Measurements from ENCODE around the gene PLEKHN1.
"Not testable (repeated sequence)": the region's sequence is repeated elsewhere in the genome, so short reads cannot be mapped to it uniquely, and the experiment has no call there.

The PLEKHN1 gene

DNA sequence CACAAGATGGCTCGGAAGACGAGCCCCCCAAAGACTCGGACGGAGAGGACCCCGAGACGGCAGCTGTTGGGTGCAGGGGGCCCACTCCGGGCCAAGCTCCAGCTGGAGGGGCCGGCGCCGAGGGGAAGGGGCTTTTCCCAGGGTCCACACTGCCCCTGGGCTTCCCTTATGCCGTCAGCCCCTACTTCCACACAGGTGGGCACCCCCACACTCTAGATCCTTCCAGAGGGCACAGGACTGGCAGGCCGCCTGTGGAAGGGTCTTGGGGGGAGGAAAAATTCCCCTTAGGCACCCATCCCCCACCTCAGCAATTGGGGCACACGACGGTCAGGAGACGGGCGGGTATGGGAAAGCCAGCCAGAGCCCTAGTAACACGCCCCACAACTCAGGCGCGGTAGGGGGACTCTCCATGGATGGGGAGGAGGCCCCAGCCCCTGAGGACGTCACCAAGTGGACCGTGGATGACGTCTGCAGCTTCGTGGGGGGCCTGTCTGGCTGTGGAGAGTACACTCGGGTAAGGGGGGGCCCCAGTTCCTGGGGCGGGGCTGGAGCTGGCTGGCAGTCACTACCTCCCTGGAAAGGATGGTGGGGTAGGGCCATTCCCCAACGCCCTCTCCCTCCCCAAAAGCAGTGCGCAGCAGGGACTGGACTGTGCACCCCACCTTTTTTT is 23.3 kb upstream of the PLEKHN1 start:
- no peak for FAIRE-seq

DNA sequence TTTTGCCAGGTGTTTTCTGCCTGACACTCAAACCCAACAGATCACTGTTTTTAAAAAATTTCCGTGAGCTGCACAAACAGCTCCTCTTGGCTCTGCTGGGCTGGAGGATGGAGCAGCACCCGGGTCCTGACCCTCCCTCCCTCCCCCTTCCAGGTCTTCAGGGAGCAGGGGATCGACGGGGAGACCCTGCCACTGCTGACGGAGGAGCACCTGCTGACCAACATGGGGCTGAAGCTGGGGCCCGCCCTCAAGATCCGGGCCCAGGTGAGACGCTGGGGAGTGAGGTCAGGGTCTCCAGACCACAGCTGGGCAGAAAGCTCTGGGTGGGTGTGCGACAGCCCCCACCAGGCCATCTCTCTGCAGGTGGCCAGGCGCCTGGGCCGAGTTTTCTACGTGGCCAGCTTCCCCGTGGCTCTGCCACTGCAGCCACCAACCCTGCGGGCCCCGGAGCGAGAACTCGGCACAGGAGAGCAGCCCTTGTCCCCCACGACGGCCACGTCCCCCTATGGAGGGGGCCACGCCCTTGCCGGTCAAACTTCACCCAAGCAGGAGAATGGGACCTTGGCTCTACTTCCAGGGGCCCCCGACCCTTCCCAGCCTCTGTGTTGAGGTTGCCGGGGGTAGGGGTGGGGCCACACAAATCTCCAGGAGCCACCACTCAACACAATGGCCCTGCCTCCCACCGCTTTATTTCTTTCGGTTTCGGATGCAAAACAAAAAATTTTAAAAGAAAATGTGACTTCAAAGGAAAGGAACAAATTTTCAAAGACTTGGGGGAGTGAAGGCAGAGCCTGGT is 22.5 kb upstream of the PLEKHN1 start:
- peak; percentile 60 for FAIRE-seq

DNA sequence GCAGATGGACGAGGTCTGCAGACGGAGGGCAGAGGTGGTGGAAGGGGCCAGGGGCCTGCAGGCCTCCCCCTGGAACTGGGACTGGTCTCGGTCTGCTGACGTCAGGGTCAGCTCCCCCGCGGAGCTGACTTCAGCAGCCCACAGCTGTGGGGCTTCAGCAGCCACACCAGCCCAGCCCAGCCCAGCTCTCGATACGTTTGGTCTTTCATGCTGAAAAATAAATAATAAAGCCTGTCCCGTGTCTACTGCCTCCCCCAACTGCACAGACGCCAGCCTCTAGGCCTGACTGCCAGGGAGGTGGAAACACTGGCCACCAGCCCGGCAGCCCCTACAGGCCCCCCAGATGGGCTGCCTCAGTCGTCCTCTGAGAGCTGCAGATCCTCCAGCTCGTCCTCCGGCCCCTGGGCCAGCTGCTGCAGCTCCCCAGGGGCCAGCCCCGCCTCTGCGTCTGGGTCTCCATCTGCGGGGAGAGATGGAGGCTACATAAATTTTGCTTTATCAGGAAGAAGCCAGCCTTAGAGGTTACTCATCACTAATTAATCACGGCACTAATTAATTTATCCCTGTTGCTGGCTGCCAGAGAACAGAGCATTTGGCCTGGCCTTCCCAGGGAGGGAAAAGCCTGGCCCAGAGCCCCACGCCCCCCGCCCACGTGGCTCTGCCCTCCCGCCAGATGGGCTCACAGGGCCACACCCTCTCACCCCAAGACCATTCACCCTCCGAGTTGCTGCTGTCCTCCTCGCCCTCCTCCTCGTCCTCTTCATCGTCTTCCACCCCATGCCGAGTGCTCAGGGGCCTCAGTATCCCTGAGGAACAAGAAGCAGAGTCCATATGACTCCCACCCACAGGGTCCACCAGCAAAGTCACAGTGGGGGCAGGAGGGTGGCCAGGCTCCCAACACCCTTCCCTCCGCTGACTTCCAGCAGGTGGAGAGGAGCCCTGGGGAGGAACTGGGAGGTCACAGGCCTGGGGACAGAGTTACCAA is 21.6 kb upstream of the PLEKHN1 start:
- no peak for FAIRE-seq

DNA sequence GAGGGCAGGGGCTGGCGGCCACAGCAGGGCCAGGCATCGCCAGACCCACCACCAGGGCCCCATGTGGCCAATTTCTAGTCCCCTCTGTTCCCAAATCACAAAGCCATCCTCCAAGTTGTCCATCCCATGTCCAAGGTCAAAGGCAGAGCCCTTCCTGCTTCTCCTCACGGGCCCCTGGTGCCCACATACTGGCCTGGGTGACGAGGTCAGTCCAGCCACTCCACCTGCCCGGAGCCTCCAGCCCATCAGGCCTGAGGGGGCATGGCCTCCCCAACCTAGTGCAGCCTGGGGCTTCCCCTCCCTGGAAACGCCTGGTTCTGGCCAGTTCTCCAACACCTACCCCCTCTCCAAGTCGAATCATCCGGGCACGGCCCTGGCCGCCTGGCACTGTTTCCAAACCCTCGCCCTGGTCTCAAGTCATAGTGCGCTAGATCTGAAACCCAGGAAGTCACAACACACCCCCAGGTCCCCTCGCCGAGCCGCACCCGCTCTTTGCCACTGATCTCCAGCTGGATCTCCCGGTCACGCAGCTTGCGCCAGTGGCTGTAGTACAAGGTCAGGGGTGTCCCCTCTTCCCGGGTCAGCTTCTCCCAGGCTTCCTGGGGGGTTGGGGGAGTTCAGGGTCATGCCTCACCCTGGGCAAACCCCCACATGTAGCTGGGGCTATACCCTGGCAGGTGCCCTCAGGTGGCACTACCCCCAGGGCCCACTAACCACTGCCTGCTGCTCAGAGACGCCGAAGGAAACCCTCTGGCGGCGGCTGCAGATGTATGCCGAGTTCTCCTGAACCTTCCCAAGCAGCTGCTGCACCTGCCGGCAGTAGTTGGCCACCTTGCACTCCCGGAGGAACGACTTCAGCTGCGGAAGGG is 20.4 kb upstream of the PLEKHN1 start:
- no peak for FAIRE-seq

DNA sequence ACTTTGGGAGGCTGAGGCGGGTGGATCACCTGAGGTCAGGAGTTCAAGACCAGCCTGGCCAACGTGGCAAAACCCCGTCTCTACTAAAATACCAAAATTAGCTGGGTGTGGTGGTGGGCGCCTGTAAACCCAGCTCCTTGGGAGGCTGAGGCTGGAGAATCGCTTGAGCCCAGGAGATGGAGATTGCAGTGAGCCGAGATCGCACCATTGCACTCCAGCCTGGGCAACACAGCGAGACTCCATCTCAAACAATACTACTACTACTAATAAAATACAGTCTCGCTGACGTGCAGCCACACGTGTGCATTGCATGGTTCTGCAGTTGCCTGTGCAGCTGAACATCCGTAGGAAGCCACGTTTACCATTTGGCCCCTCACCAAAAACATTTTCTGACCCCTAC is 19.5 kb upstream of the PLEKHN1 start:
- FAIRE-seq: not testable (repeated sequence)

DNA sequence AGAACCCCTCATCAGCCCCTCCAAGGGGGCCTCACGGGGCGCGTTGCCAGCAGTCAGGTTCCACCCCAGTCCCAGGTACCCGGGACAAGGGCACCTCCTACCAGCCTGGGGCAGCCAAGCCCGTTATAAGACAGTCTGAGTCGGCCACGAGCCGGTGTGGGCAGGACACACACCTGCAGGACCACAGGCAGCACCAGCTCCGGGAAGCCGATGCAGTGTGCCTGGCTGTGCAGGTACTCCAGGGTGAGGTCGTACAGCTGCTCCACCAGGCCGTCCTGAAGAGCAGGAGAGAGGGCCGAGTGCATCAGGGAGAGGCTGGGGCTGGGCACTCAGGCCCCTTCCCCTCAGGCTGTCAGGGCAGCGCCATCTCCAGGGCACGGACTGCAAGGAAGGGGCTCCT is 18.3 kb upstream of the PLEKHN1 start:
- no peak for FAIRE-seq

DNA sequence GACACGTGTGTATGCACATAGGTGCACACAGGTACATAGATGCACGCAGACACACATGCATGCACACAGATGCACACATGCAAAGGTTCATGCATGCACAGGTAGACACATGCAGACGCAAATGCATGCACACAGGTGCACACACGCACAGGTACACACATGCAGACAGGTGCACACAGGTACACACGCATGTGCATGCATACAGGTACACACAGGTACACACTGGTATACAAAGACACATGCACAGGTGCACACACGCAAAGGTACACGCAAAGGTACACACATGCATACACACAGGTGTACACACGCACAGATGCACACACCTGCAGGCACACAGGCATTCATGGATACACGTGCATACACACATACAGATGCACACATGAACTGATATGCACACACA is 16.0 kb upstream of the PLEKHN1 start:
- no peak for FAIRE-seq

DNA sequence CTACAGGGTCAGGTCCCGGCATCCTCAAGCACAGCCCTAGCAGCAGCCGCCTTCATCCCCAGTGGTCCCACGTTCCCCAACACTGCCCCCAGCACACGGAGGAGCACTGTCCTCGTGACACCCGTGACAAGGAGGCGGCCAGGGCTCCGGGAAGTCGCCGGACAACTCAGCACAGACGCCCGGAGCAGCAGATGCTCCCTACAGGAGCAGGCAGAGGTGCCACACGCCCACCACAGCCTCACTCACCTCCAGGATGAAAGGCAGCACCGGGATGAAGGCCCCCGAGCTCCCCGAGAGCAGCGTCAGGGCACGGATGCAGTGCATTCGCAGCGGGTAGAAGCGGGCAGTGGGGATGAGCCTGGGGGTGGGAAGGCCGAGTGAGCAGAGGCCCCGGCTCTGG is 15.4 kb upstream of the PLEKHN1 start:
- FAIRE-seq: no peak

DNA sequence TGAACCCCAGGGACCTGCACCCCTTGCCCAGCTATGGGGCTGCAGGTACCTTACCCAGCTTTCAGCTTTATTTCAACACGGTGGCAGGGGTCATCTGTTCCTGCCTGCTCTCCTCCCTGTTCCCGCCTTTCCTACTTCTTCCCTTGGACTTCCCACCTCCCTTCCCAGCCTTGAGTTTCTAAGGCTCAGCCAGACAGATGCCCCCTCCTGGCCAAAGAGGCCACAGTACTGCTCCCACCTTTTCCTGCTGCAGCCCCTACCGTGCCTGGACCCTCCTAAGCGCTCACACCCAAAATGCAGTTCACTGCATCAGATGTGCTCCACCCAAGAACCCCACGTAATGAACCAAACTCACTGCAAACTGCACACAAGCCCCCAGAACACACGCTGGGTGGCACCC is 14.9 kb upstream of the PLEKHN1 start:
- peak; percentile 19 for FAIRE-seq

DNA sequence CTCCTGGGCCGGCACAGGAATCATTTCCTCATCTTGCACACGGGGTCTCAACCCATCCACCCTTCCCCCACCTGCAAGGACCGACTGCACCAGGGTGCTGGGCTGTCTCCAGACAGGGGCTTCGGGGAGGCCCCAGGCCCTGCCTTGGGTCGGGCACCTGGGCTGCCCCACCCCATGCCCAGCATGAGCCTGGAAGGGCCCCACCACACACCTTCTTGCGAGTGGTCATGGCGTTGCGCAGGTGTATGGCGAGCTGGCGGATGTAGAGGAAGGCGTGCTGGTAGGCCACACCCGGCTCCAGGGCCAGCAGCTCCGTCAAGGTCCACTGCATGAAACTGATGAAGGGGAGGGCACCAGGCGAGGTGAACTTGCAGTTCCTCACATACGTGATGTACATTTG is 14.1 kb upstream of the PLEKHN1 start:
- no peak for FAIRE-seq

DNA sequence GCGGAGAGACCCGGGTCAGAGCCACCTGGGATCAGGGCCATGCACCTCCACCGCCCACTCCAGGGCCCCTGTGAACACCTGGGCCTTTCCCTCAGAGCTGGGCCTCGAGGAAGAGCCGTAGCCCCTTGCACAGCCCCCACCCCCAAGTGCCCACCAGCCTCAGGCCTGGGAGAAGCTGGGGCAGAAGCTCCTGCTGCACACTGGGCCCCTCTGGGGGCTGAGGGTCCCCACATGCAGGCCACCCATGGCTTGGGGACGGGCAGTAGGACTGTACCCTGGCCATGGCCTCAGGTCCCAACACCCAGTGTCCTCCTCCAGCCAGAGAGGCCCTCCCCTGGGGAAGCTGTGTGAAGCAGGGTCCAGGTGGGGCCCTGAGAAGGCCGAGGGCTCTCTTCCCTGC is 13.7 kb upstream of the PLEKHN1 start:
- no peak for FAIRE-seq

DNA sequence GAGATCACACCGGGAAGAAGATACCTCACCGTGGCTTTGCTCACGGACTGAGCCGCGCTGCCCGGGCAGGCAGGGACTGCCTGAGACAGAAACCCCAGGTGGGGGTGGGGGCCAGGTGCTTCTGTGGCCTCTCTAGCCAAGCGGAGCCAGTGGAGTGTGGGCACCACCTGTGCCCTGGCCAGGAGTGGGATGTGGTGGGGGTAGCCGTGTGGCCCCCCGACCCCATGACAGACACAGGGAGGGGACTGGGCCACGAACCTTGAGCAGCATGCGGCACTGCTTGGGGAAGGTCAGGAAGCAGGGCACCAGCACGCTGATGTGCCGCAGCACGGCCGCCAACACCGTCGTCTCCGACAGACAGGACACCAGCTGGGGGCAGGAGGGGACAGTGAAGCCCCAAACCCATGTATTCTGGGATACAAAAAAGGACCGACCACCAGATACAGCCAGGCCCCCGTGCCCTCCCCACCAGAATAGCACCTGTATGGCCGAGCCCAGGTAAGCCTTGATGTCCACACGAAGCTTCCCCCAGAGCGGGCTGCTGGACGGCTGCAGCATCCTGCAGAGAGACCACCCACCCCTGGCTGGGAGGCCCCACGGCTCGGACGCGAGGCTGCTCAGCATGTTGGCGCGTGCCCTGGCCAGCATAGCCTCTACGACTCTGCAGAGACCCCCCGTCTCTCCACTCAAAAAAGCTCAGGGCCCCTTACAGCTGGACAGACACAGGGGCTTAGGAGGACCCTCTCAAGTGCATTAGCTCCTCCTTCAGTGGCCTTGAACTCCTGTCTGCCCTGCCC is 12.6 kb upstream of the PLEKHN1 start:
- no peak for FAIRE-seq

DNA sequence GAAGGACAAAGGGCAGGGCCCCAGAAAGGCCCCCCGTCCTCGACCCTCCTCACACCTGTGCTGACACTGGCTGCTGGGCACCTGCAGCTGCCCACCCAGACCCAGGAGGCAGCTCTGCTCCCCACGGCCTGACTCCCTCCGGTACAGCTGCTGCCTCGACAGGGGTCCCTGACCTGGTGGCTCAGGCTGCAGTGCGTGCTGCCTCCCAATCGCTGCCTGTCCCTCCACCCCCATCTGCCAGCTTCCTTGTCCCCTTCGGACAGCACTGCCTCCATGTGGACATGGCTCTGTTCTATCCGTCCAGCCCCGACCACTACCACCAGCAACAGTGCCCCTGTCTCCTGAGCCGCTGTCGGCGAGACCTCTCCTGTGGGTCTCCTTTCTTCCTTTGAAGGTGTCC is 11.4 kb upstream of the PLEKHN1 start:
- FAIRE-seq: no peak

DNA sequence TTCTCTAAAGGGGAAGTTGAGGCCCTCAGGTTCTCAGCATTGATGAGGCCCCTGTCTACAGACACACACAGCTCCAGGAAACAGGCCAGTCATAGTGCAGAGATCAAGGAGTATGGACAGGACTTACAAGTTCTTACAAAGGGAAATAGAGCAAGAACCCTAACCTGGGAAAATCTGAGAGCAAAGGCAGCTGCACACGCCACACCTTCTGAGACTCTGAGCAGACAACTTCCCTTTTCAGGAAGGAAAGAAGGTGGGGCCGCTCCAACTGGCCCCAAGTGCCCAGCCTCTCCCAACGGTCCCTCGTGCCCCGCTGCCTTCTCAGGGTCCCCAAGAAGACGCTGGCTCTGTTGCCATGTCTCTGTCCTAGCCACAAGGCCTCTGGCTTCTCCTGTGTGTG is 10.8 kb upstream of the PLEKHN1 start:
- FAIRE-seq: no peak

DNA sequence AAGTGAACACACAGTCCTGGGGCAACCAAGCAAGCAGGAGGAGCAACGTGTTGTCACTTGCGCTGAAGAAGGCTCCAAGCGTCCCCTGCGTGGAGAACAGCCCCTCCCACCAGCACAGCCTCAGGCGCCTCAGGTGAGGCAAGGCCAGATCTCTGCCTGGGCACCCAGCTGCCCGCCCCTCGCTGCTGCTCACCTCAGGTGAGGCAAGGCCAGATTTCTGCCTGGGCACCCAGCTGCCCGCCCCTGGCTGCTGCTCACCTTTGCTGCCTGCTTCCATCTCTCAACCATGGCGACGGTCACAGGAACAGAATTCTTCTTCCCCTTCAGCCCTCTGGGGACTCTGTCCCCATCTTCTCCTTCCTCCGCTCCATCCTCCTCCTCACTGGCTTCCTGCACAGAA is 9.6 kb upstream of the PLEKHN1 start:
- FAIRE-seq: no peak

DNA sequence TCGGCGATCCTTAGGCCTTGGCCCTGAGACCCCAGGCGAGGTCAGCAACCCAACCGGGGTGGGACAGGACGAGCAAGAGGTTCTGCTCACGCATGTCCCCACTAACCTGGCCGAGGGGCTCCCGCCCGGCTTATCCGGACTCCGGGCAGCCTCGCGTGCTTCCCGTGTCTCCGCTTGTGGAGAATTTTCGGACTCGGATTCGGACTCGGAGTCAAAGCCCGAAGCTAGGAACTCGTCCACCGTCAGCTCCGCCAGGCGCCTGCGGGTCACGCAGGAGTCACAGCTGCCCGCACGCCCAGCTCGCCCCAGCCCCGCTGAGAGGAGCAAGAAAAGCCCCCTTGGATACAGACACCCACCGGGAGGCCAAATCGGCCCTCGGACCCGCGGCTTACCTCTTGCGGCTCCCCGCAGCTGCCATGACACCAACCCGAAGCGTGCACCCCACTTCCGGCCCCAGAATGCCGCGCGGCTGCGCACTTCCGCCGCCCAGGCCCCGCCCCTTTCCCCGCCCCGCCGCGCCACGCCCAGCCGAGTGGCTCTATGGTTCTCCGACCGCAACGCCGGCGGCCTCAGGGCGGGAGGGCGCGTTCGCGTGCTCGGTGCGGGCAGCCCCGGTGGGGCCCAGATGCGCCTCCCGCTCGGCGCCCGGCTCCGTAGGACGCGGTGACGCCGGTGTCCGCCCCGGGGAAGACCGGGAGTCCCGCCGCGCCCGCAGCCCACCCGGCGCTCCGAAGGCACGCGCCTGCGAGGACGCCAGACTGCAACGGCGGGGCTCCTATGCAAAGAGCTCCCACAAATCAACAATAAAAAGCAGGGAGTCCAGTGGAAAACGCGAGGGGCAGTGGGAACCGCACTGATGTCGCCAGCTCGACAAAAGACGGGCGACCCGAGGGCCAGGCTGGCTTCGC is 7.2 kb upstream of the PLEKHN1 start, which contains the start of gene NOC2L:
Gene NOC2L (minus strand): TSS at position 434 of the 908 bp plus-strand sequence. CDS start 16 bp downstream, at position 418.
- FAIRE-seq: no peak

DNA sequence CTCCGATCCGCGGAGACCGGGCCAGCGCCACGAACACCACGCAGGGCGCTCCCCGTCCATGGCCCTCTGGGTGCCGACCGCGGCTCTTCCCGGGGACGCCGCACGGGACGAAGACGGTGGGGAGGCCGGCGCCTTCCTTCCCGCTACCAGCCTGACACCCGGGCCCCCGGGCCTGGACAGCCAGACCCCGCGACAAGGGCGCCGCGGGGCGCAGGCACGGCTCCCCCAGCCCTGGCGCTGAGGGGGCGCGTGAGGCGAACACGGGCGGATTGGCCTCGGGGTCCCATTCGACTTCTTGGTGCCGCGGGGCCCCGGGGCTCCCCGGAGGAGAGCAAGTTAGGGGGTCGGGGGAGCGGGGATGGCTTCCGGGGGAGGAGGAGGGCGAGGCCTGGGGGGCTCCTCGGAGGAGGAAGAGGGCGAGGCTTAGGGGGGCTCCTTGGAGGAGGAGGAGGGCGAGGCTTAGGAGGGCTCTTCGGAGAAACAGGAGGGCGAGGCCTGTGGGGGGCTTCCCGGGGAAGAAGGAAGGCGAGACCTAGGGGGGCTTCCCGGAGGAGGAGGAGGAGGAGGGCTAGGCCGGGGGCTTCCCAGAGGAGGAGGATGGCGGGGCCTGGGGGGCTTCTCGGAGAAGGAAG is 6.4 kb upstream of the PLEKHN1 start:
- no peak for FAIRE-seq

DNA sequence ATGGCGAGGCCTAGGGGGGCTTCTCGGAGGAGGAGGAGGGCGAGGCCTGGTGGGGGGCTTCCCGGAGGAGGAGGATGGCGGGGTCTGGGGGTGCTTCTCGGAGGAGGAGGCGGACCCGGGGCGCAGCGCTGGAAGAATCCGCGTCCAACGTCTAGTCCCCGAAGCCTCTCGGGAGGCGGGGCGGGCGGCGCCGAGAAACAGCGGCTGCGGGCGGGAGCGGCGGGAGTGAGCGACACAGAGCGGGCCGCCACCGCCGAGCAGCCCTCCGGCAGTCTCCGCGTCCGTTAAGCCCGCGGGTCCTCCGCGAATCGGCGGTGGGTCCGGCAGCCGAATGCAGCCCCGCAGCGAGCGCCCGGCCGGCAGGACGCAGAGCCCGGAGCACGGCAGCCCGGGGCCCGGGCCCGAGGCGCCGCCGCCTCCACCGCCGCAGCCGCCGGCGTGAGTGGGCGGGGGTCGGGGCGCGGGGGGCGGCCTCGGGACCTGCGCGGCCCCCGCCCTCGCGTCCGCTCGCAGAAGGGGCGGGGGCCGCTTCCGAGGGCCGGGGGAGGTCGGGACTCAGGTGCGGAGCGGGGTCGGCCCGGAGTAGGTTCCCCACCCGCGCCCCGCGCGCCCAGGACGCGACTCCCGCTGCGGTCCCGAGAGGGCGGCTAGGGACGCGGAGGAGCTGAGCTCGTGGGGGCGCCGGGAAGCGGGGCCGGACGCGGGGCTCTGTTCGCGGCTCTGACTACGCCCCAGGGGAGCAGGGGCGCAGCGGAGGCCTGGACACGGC is 5.7 kb upstream of the PLEKHN1 start, which contains the start of gene KLHL17:
Gene KLHL17 (plus strand): TSS at position 222 of the 769 bp plus-strand sequence. CDS start 110 bp downstream, at position 332.
- FAIRE-seq: no peak
